Measurements from ENCODE around the gene EPB41.

DNA sequence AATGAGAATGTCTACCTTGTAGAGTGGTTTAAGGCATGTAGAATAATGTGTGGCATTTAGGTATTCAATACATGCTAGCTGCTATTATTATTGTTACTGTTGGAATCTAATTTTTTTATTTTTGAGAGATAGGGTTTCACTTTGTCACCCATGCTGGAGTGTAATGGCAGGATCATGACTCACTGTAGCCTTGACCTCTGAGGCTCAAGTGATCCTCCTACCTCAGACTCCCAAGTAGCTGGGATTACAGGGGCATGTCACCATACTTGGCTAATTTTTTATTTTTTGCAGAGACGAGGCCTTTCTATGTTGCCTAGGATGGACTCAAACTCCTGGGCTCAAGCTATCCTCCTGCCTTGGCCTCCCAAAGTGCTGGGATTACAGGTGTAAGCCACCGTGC is 61.9 kb downstream of the EPB41 start:
- TF ChIP-seq CTCF (IDR thresholded peaks at IDR 0.05): no peak
- no peak for TF ChIP-seq POLR2A (IDR thresholded peaks at IDR 0.05)
